K562 (cell line): ENCODE data around the gene CEBPE. TPM values are rescaled to one million over a fixed set of nuclear protein-coding genes. Genes with fewer than 3 reads are reported as not detected.

Experiments used
- BRF2 ChIP-seq: IDR thresholded peaks from 3 replicates; pipeline ENCODE4 v1.6.1; 2011; ENCODE audit warnings: borderline replicate concordance, mild to moderate bottlenecking; ENCODE audit not compliant: insufficient read length, insufficient read depth
- CBX8 ChIP-seq: fragments of 200-600 bp; sonication (generic); IDR thresholded peaks from 2 replicates; pipeline ENCODE4 v1.6.1; 2012; ENCODE audit warnings: borderline replicate concordance, mixed run types, low read depth, mild to moderate bottlenecking, moderate library complexity, mixed read lengths, low read length, control low read depth, inconsistent platforms; ENCODE audit not compliant: poor library complexity, severe bottlenecking; ENCODE audit errors: extremely low read depth
- HOMEZ ChIP-seq: fragments of 250-450 bp; sonication (Bioruptor Pico); IDR thresholded peaks from 2 replicates; pipeline ENCODE4 v1.4.0; 2020; ENCODE audit warnings: mild to moderate bottlenecking, moderate library complexity
- L3MBTL2 ChIP-seq: fragments of 450-650 bp; IDR thresholded peaks from 2 replicates; pipeline ENCODE4 v1.6.1; 2016; ENCODE audit warnings: mild to moderate bottlenecking, moderate library complexity
- MBD1 ChIP-seq: fragments of 250-450 bp; sonication (Bioruptor Pico); IDR thresholded peaks from 2 replicates; pipeline ENCODE4 v1.8.0; 2022; ENCODE audit warnings: inconsistent platforms
- NCOR1 ChIP-seq: fragments of 450-650 bp; IDR thresholded peaks from 2 replicates; pipeline ENCODE4 v1.6.1; 2016; ENCODE audit warnings: mild to moderate bottlenecking, moderate library complexity
- NFE2L1 ChIP-seq: fragments of 450-650 bp; IDR thresholded peaks from 2 replicates; pipeline ENCODE4 v1.6.1; 2016; ENCODE audit warnings: missing genetic modification characterization, low read depth, mild to moderate bottlenecking, missing compliant biosample characterization, moderate library complexity, borderline replicate concordance
- NFYB ChIP-seq: IDR thresholded peaks from 2 replicates; pipeline ENCODE4 v1.6.1; 2011; ENCODE audit warnings: mild to moderate bottlenecking, moderate library complexity; ENCODE audit not compliant: insufficient read length; ENCODE audit errors: extremely low read depth
- PHB ChIP-seq: fragments of 250-450 bp; sonication (Bioruptor Pico); IDR thresholded peaks from 2 replicates; pipeline ENCODE4 v1.5.0; 2021
- SLC30A9 ChIP-seq: fragments of 250-450 bp; sonication (Bioruptor Pico); IDR thresholded peaks from 2 replicates; pipeline ENCODE4 v1.8.0; 2022; ENCODE audit warnings: mild to moderate bottlenecking, moderate library complexity
- SMAD1 ChIP-seq: fragments of 150-350 bp; IDR thresholded peaks from 2 replicates; pipeline ENCODE4 v1.6.1; 2014; ENCODE audit warnings: low read length, low read depth; ENCODE audit not compliant: partially characterized antibody
- SMAD2 ChIP-seq: fragments of 150-350 bp; IDR thresholded peaks from 2 replicates; pipeline ENCODE4 v1.6.1; 2014; ENCODE audit warnings: low read depth, mild to moderate bottlenecking, low read length
- SUPT5H ChIP-seq: fragments of 450-650 bp; IDR thresholded peaks from 2 replicates; pipeline ENCODE4 v1.6.1; 2016
- TBL1XR1 ChIP-seq, 2 experiments: IDR thresholded peaks; 2 replicates each; pipeline ENCODE4 v1.6.1; 2012; ENCODE audit warnings: improper control_type of control experiment in 2 of 2, low read length in 2 of 2, mild to moderate bottlenecking in 1 of 2
- U2AF2 ChIP-seq: fragments of 200-400 bp; formaldehyde crosslinking; optimal IDR thresholded peaks from 2 replicates; pipeline ENCODE3; 2017; ENCODE audit warnings: low read depth, mild to moderate bottlenecking, low read length
- ZBTB34 ChIP-seq: fragments of 250-450 bp; sonication (Bioruptor Pico); IDR thresholded peaks from 2 replicates; pipeline ENCODE4 v1.8.0; 2021; ENCODE audit warnings: mild to moderate bottlenecking, moderate library complexity
- ZNF124 ChIP-seq: sonication (generic); formaldehyde crosslinking; IDR thresholded peaks from 2 replicates; pipeline ENCODE4 v1.8.1; 2022; ENCODE audit warnings: missing genetic modification reagents
- ZNF134 ChIP-seq: fragments of 250-450 bp; sonication (Bioruptor Pico); conservative IDR thresholded peaks from 2 replicates; pipeline ENCODE4 v1.4.0; 2020
- ZNF224 ChIP-seq: sonication (generic); formaldehyde crosslinking; IDR thresholded peaks from 2 replicates; pipeline ENCODE4 v1.8.0; 2022; ENCODE audit warnings: mild to moderate bottlenecking, missing genetic modification reagents
- ZNF398 ChIP-seq: fragments of 250-450 bp; sonication (Bioruptor Pico); IDR thresholded peaks from 2 replicates; pipeline ENCODE4 v1.8.0; 2021; ENCODE audit warnings: moderate library complexity, mild to moderate bottlenecking, inconsistent platforms
- ZNF408 ChIP-seq: fragments of 250-450 bp; sonication (Bioruptor Pico); IDR thresholded peaks from 2 replicates; pipeline ENCODE4 v1.4.0; 2020; ENCODE audit warnings: low read depth, mild to moderate bottlenecking, moderate library complexity
- polyA plus RNA-seq, 8 experiments: library from polyadenylated mRNA; depleted of rRNA in 4 of 8; stranded (reverse) in 5 of 8; unstranded in 3 of 8; fragments of >200 nt; fragmentation: Nextera tagmentation in 2 of 8; fragmentation: Illumina TruSeq in 1 of 8; extraction: Ambion mirVana in 2 of 8; extraction: Trizol in 1 of 8; gene quantifications; 2 replicates each; pipeline versions ENCODE4 v1.2.1 to v1.2.3, GENCODE V29; 2011 to 2014; ENCODE audit warnings: inconsistent platforms in 1 of 8, missing spikeins in 1 of 8
- total RNA-seq, 7 experiments: library from RNA; depleted of rRNA in 6 of 7; stranded (reverse); fragments of >200 nt in 6 of 7; fragmentation: Illumina TruSeq in 2 of 7; extraction: Trizol in 2 of 7; gene quantifications; 2 replicates each; pipeline versions ENCODE4 v1.2.1 to v1.2.3, GENCODE V29; 2011 to 2021; ENCODE audit warnings: low replicate concordance in 1 of 7

The CEBPE gene
- total and polyA plus RNA-seq, 9 of the 15 experiments (the other 6 are each of a cell fraction or from before 2014, with no cell fraction given) = 0.09 to 0.15 (median 0.13) TPM; not detected in 6

- TF ChIP-seq ZNF398 (CRISPR knock-in tag) = no peak
- no peak for TF ChIP-seq ZNF124 (CRISPR knock-in tag)
- no peak for TF ChIP-seq ZNF224 (CRISPR knock-in tag)
- TF ChIP-seq PHB (CRISPR knock-in tag) = no peak
- no peak for TF ChIP-seq MBD1 (CRISPR knock-in tag)
- no peak for TF ChIP-seq U2AF2
- TF ChIP-seq NCOR1 = no peak
- TF ChIP-seq BRF2 = no peak
- TF ChIP-seq NFYB = no peak
- TF ChIP-seq CBX8 = no peak
- no peak for TF ChIP-seq HOMEZ (CRISPR knock-in tag)
- no peak for TF ChIP-seq ZBTB34 (CRISPR knock-in tag)
- TF ChIP-seq SUPT5H = no peak
- no peak for TF ChIP-seq SMAD1
- no peak for TF ChIP-seq L3MBTL2
- no peak for TF ChIP-seq TBL1XR1 (IDR thresholded peaks at IDR 0.05; ENCODE audit: low read length in 2 of 2)
- TF ChIP-seq ZNF134 (CRISPR knock-in tag) = no peak
- no peak for TF ChIP-seq SMAD2
- TF ChIP-seq ZNF408 (CRISPR knock-in tag) = no peak
- no peak for TF ChIP-seq NFE2L1 (tag)
- TF ChIP-seq SLC30A9 (CRISPR knock-in tag) = no peak
Observed at GRCh38 chr14:23093991-23094665, 24.9 kb downstream of the CEBPE start (continued).
